Skeletal muscle satellite cell (primary cell): Measurements from ENCODE around the gene FAM204A.

Experiments used
- H3K27me3 ChIP-seq: 2 replicates; pipeline ENCODE4 v1.7.0; 2013; ENCODE audit warnings: low read length; ENCODE audit not compliant: control insufficient read depth, insufficient read depth
- H3K36me3 ChIP-seq: 2 replicates; pipeline ENCODE4 v1.7.0; 2013; ENCODE audit warnings: mild to moderate bottlenecking, control low read depth, low read length; ENCODE audit not compliant: insufficient read depth
- H3K4me1 ChIP-seq: 2 replicates; pipeline ENCODE4 v1.7.0; 2013; ENCODE audit warnings: low read length; ENCODE audit not compliant: control insufficient read depth, insufficient read depth
- H3K4me2 ChIP-seq: 2 replicates; pipeline ENCODE4 v1.7.0; 2013; ENCODE audit warnings: mild to moderate bottlenecking, low read length
- H3K4me3 ChIP-seq: 2 replicates; pipeline ENCODE4 v1.7.0; 2013; ENCODE audit warnings: low read length
- H3K9ac ChIP-seq: 2 replicates; pipeline ENCODE4 v1.7.0; 2013; ENCODE audit warnings: mild to moderate bottlenecking, low read depth, low read length, moderate library complexity
- H3K9me3 ChIP-seq: replicated peaks from 2 replicates; pipeline ENCODE4 v1.7.0; 2013; ENCODE audit warnings: mild to moderate bottlenecking, control low read depth, low read length

Gene FAM204A

DNA sequence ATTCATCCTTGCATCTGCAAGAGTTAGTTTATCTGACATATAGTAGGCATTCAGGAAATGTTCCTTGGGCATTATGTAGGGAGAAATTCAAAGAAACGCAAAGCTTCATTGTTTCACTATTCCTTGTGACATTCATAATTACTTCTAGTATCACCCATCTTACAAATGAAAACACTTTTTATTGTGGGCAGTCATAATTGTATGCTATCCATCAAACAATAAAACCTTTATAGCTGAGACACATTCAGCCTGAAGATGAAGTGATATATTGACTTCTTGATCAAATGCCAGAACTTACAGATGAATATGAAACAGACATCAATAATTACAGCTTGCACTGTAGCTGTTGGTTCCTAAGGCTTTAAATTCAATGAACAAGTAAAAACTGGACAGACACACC lies 36.4 kb downstream of the FAM204A start:
- Histone ChIP-seq H3K27me3 (no peaks in the 10 kb centered on the region), H3K36me3 (peaks cover 17% of the 10 kb centered on the region), H3K9me3 (no peaks in the 10 kb centered on the region), H3K4me1 (peaks cover 8% of the 10 kb centered on the region), H3K4me3 (no peak overlapping the region), H3K9ac (no peak overlapping the region), H3K4me2 (no peak overlapping the region)

- Histone ChIP-seq H3K4me2 (no peak overlapping the region), H3K27me3 (no peaks in the 10 kb centered on the region), H3K9me3 (no peaks in the 10 kb centered on the region), H3K9ac (no peak overlapping the region), H3K4me3 (no peak overlapping the region), H3K4me1 (no peaks in the 10 kb centered on the region), H3K36me3 (peaks cover 18% of the 10 kb centered on the region)
Measured at GRCh38 chr10:118304521-118304920, 37.6 kb downstream of the FAM204A start.

- H3K36me3 ChIP-seq = peaks cover 12% of the 10 kb centered on the region
- H3K4me2 ChIP-seq = no peak overlapping the region
- H3K27me3 ChIP-seq = no peaks in the 10 kb centered on the region
- H3K4me1 ChIP-seq = no peaks in the 10 kb centered on the region
- H3K9me3 ChIP-seq = no peaks in the 10 kb centered on the region
- H3K4me3 ChIP-seq = no peak overlapping the region
- no peak overlapping the region for H3K9ac ChIP-seq
Measured at GRCh38 chr10:118301211-118301610, 40.9 kb downstream of the FAM204A start.

DNA sequence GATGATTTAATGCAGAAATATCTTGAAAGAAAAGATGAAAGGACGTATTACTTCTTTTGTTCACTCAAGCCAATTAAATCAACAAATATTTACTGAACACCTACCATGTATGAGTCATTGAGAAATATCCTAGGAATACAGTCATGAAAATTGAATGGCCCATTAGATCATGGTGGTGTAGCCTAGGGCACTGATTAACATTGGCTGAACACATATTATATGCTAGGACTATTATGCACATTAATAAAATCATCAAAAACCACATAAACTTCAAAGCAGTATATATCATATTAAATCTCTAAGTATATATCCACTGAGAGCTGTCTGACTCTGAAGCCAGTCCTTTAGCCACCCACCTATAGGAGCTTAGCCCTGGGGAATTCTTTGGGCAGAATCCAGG lies 41.8 kb downstream of the FAM204A start:
- Histone ChIP-seq H3K36me3 (peaks cover 11% of the 10 kb centered on the region), H3K9ac (no peak overlapping the region), H3K4me3 (no peak overlapping the region)

DNA sequence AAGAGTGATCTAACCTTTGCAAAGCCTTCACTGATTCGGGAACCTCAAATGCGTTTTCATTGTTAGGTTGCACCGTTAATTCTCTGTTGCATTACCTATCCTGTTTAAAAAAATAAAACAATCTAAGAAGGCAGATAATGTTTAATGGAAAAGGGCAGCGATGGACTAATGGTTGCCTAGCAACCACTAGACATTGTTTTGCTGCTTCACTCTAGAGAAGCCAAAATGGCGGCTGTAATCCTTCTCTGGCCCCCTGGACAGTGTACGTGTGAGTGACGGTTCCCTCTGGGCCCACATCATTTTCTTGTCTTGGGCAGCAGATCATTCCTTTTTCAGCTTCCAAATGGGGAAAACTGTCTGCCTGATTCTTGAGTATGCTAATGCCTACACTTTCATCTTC lies 43.3 kb downstream of the FAM204A start:
- no peak overlapping the region for H3K4me3 ChIP-seq
- no peak overlapping the region for H3K9ac ChIP-seq
- no peaks in the 10 kb centered on the region for H3K9me3 ChIP-seq
- H3K36me3 ChIP-seq = peaks cover 3% of the 10 kb centered on the region
- H3K27me3 ChIP-seq = no peaks in the 10 kb centered on the region
- H3K4me1 ChIP-seq = no peaks in the 10 kb centered on the region
- no peak overlapping the region for H3K4me2 ChIP-seq

More for the DNA sequence above, 41.8 kb downstream of the FAM204A start:
- H3K27me3 ChIP-seq = no peaks in the 10 kb centered on the region
- no peaks in the 10 kb centered on the region for H3K9me3 ChIP-seq
- no peaks in the 10 kb centered on the region for H3K4me1 ChIP-seq
- H3K4me2 ChIP-seq = no peak overlapping the region

- no peak overlapping the region for H3K9ac ChIP-seq
- H3K4me3 ChIP-seq = no peak overlapping the region
- peaks cover 21% of the 10 kb centered on the region for H3K27me3 ChIP-seq
- H3K4me2 ChIP-seq = no peak overlapping the region
- no peaks in the 10 kb centered on the region for H3K36me3 ChIP-seq
- no peaks in the 10 kb centered on the region for H3K9me3 ChIP-seq
- no peaks in the 10 kb centered on the region for H3K4me1 ChIP-seq
Measured at GRCh38 chr10:118291122-118291521, 51.0 kb downstream of the FAM204A start.

- no peaks in the 10 kb centered on the region for H3K4me1 ChIP-seq
- no peak overlapping the region for H3K4me2 ChIP-seq
- peaks cover 21% of the 10 kb centered on the region for H3K27me3 ChIP-seq
- no peaks in the 10 kb centered on the region for H3K9me3 ChIP-seq
- no peaks in the 10 kb centered on the region for H3K36me3 ChIP-seq
- no peak overlapping the region for H3K9ac ChIP-seq
- no peak overlapping the region for H3K4me3 ChIP-seq
Measured at GRCh38 chr10:118290471-118290995, 51.6 kb downstream of the FAM204A start.

- Histone ChIP-seq H3K9ac (no peak overlapping the region), H3K4me2 (no peak overlapping the region), H3K9me3 (no peaks in the 10 kb centered on the region), H3K36me3 (no peaks in the 10 kb centered on the region), H3K4me3 (no peak overlapping the region), H3K4me1 (no peaks in the 10 kb centered on the region), H3K27me3 (peaks cover 21% of the 10 kb centered on the region)
Measured at GRCh38 chr10:118287076-118287806, 54.9 kb downstream of the FAM204A start.

- peaks cover 21% of the 10 kb centered on the region for H3K27me3 ChIP-seq
- no peaks in the 10 kb centered on the region for H3K9me3 ChIP-seq
- H3K4me2 ChIP-seq = no peak overlapping the region
- no peak overlapping the region for H3K9ac ChIP-seq
- H3K36me3 ChIP-seq = no peaks in the 10 kb centered on the region
- H3K4me3 ChIP-seq = no peak overlapping the region
- H3K4me1 ChIP-seq = no peaks in the 10 kb centered on the region
Measured at GRCh38 chr10:118286051-118286838, 55.9 kb downstream of the FAM204A start.

GRCh38 chr10:118282670-118283069 lies 59.5 kb downstream of the FAM204A start:
- Histone ChIP-seq H3K4me2 (no peak overlapping the region), H3K27me3 (peaks cover 12% of the 10 kb centered on the region), H3K4me1 (no peaks in the 10 kb centered on the region), H3K36me3 (no peaks in the 10 kb centered on the region), H3K9me3 (no peaks in the 10 kb centered on the region), H3K9ac (no peak overlapping the region), H3K4me3 (no peak overlapping the region)

DNA sequence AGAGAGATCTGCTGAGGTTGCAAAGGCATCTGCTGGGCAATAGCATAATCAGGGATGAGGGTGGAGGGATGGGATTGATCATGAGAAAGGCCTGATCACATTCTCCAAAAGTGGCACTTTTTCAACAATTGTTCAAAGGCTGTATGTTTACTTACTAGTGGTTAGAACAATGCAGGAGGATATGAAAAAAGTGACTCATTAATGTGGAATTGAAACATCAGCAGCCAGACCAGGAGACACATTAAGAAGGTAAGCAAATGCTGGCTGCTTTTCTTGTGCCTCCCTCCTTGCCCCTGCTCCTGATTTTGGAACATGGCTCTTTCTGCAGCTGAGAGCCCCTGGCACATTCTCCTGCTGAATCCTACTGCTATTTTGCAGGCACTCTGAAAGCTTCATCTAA lies 63.5 kb downstream of the FAM204A start:
- no peaks in the 10 kb centered on the region for H3K36me3 ChIP-seq
- H3K27me3 ChIP-seq = peaks cover 2% of the 10 kb centered on the region
- H3K4me1 ChIP-seq = no peaks in the 10 kb centered on the region
- H3K4me3 ChIP-seq = no peak overlapping the region
- no peak overlapping the region for H3K4me2 ChIP-seq
- no peaks in the 10 kb centered on the region for H3K9me3 ChIP-seq
- no peak overlapping the region for H3K9ac ChIP-seq
